Trophoblast cell (in vitro differentiated cells and primary cell): Measurements from ENCODE around the gene STXBP6.

Experiments used
- DNase-seq, 2 donors: peaks; one replicate each; pipeline ENCODE4 v3.0.0-alpha.2; 2016
- H2AFZ ChIP-seq: 2 replicates; pipeline ENCODE4 v1.6.1; 2013; ENCODE audit warnings: low read length, moderate library complexity, mild to moderate bottlenecking; ENCODE audit not compliant: insufficient read depth, poor library complexity
- H2AK5ac ChIP-seq: 2 replicates; pipeline ENCODE4 v1.6.1; 2013; ENCODE audit warnings: mild to moderate bottlenecking, low read length
- H2BK120ac ChIP-seq: 2 replicates; pipeline ENCODE4 v1.6.1; 2013; ENCODE audit warnings: low read length, mild to moderate bottlenecking, moderate library complexity; ENCODE audit not compliant: insufficient read depth, poor library complexity
- H2BK12ac ChIP-seq: 2 replicates; pipeline ENCODE4 v1.6.1; 2013; ENCODE audit warnings: mild to moderate bottlenecking, low read length, moderate library complexity
- H2BK5ac ChIP-seq: 2 replicates; pipeline ENCODE4 v1.6.1; 2013; ENCODE audit warnings: low read length, low read depth, moderate library complexity, mild to moderate bottlenecking; ENCODE audit not compliant: poor library complexity
- H3K14ac ChIP-seq: 2 replicates; pipeline ENCODE4 v1.6.1; 2013; ENCODE audit warnings: mild to moderate bottlenecking, low read length
- H3K18ac ChIP-seq: 2 replicates; pipeline ENCODE4 v1.6.1; 2013; ENCODE audit warnings: mild to moderate bottlenecking, low read length
- H3K23ac ChIP-seq: 2 replicates; pipeline ENCODE4 v1.6.1; 2013; ENCODE audit warnings: low read length
- H3K27ac ChIP-seq: 2 replicates; pipeline ENCODE4 v1.5.1; 2013; ENCODE audit warnings: low read depth, mild to moderate bottlenecking, inconsistent platforms, low read length, moderate library complexity
- H3K27me3 ChIP-seq: 2 replicates; pipeline ENCODE4 v1.6.1; 2013; ENCODE audit warnings: inconsistent platforms, mild to moderate bottlenecking, low read length, moderate library complexity; ENCODE audit not compliant: insufficient read depth
- H3K36me3 ChIP-seq, 2 experiments: 1 replicate in 1 of 2; 2 replicates in 1 of 2; pipeline ENCODE4 v1.6.1; 2013; ENCODE audit warnings: low read length in 2 of 2, mild to moderate bottlenecking in 2 of 2, moderate library complexity in 1 of 2; ENCODE audit not compliant: insufficient read depth in 2 of 2, control insufficient read depth in 1 of 2
- H3K4ac ChIP-seq: 2 replicates; pipeline ENCODE4 v1.6.1; 2013; ENCODE audit warnings: low read depth, mild to moderate bottlenecking, low read length, moderate library complexity
- H3K4me1 ChIP-seq, 2 experiments: 1 replicate in 1 of 2; 2 replicates in 1 of 2; pipeline ENCODE4 v1.6.1; 2013; ENCODE audit warnings: low read length in 2 of 2, mild to moderate bottlenecking in 2 of 2, moderate library complexity in 1 of 2; ENCODE audit not compliant: insufficient read depth in 2 of 2, control insufficient read depth in 1 of 2
- H3K4me2 ChIP-seq: 2 replicates; pipeline ENCODE4 v1.6.1; 2013; ENCODE audit warnings: inconsistent platforms, mild to moderate bottlenecking, low read length, moderate library complexity
- H3K4me3 ChIP-seq: 2 replicates; pipeline ENCODE4 v1.5.1; 2013; ENCODE audit warnings: mild to moderate bottlenecking, low read depth, low read length, inconsistent platforms
- H3K79me1 ChIP-seq: one replicate; pipeline ENCODE4 v1.6.1; 2013; ENCODE audit warnings: low read length
- H3K79me2 ChIP-seq: 2 replicates; pipeline ENCODE4 v1.6.1; 2013; ENCODE audit warnings: low read length, mild to moderate bottlenecking; ENCODE audit not compliant: control insufficient read depth, insufficient read depth, poor library complexity
- H3K9ac ChIP-seq: 2 replicates; pipeline ENCODE4 v1.6.1; 2013; ENCODE audit warnings: mild to moderate bottlenecking, low read length
- H3K9me3 ChIP-seq: 2 replicates; pipeline ENCODE4 v1.6.1; 2013; ENCODE audit warnings: low read depth, mild to moderate bottlenecking, control low read depth, inconsistent platforms, low read length; ENCODE audit not compliant: insufficient read depth
- H4K12ac ChIP-seq: 2 replicates; pipeline ENCODE4 v1.6.1; 2013; ENCODE audit warnings: low read depth, mild to moderate bottlenecking, low read length, moderate library complexity
- H4K8ac ChIP-seq: 2 replicates; pipeline ENCODE4 v1.6.1; 2013; ENCODE audit warnings: low read depth, mild to moderate bottlenecking, low read length, moderate library complexity
- H4K91ac ChIP-seq: one replicate; pipeline ENCODE4 v1.6.1; 2013; ENCODE audit warnings: low read depth, mild to moderate bottlenecking, low read length, moderate library complexity
- WGBS: extraction: QIAGEN DNeasy Blood & Tissue Kit; methylation state at CpG from one replicate; pipeline ENCODE4 v1.1.7; 2013; ENCODE audit warnings: missing lambda C conversion rate; ENCODE audit not compliant: insufficient read length, insufficient coverage; ENCODE audit errors: extremely low coverage; 5-methylcytosine and 5-hydroxymethylcytosine counted together

Gene STXBP6

DNA sequence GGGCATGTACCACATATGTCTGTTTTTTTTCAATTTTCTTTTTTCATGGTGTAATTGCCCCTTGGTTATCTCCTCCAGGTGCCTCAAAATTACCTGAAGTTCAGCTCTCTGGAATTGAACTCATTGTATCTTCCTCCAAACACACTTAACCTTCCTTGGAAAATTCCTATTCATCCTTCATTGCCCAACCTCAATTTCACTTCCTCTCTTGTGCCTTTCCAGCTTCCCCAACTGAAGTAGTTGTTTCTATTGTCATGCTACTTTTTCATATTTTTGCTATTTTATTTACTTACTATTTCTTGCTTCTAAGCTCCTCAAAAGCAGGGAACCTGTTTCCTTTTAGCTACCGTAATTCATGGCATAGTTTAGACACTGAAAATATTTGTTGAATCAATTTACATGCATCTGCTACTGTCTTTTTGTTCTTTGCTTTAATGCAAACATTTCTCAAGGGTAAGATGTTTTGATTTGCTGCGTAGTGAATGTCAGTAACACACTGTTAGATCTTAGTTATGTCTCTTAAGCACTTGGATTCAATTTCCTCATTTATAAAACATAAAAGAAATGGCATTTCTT is 37.0 kb upstream of the STXBP6 start:
- no peak overlapping the region for H3K4ac ChIP-seq
- no peak overlapping the region for H3K18ac ChIP-seq
- no peaks in the 10 kb centered on the region for H3K79me2 ChIP-seq

DNA sequence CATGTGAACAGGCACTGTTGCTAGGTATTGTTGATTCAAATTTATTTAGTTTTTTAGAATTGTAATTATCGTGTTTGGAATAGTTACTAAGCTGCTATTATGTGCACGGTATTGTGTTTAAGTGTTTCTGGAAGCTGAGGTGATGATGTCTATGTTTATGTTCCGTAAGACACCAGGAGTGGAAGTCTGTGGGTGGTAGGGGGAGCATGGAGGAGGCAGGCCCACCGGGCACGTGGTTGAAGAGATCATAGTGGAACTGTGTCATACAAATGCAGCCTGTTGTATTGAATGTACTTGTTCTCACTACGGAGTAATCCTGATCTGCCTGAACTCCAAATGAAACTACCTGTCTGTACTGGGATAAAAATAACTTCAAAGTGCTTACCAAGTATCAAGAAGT is 36.1 kb upstream of the STXBP6 start:
- H3K4me1 ChIP-seq = no peaks in the 10 kb centered on the region
- no peak overlapping the region for H2BK5ac ChIP-seq
- no peak overlapping the region for H3K4me3 ChIP-seq
- no peak overlapping the region for H3K4ac ChIP-seq
- no peaks in the 10 kb centered on the region for H3K79me2 ChIP-seq
- H3K27me3 ChIP-seq = no peaks in the 10 kb centered on the region
- H4K91ac ChIP-seq = no peak overlapping the region
- no peak for DNase-seq
- no peak overlapping the region for H3K27ac ChIP-seq
- H4K8ac ChIP-seq = no peak overlapping the region
- H4K12ac ChIP-seq = no peak overlapping the region
- no peak overlapping the region for H3K18ac ChIP-seq
- H3K9me3 ChIP-seq = no peaks in the 10 kb centered on the region
- H3K79me1 ChIP-seq = no peaks in the 10 kb centered on the region
- H3K9ac ChIP-seq = no peak overlapping the region
- 100% methylated on average over 1 of the region's 6 CpGs for WGBS
- H3K36me3 ChIP-seq = no peaks in the 10 kb centered on the region
- H2BK120ac ChIP-seq = no peak overlapping the region
- H2AFZ ChIP-seq = no peak overlapping the region
- H3K23ac ChIP-seq = no peak overlapping the region
- no peak overlapping the region for H2BK12ac ChIP-seq
- no peak overlapping the region for H2AK5ac ChIP-seq
- H3K14ac ChIP-seq = no peak overlapping the region
- H3K4me2 ChIP-seq = no peak overlapping the region

More for the DNA sequence above, 37.0 kb upstream of the STXBP6 start:
- no peaks in the 10 kb centered on the region for H3K79me1 ChIP-seq
- no peak overlapping the region for H3K14ac ChIP-seq
- no peak overlapping the region for H2BK5ac ChIP-seq
- no peak overlapping the region for H4K8ac ChIP-seq
- H2AK5ac ChIP-seq = no peak overlapping the region
- no peak overlapping the region for H2AFZ ChIP-seq
- DNase-seq = no peak
- no peak overlapping the region for H3K27ac ChIP-seq
- peaks cover 0 to 2% of the 10 kb centered on the region in 2 experiments for H3K4me1 ChIP-seq
- H4K91ac ChIP-seq = no peak overlapping the region
- H2BK12ac ChIP-seq = no peak overlapping the region
- no peak overlapping the region for H3K4me2 ChIP-seq
- H3K9me3 ChIP-seq = no peaks in the 10 kb centered on the region
- H3K4me3 ChIP-seq = no peak overlapping the region
- no peak overlapping the region for H3K9ac ChIP-seq
- no peaks in the 10 kb centered on the region for H3K36me3 ChIP-seq
- WGBS = no CpG with 5 or more reads among the region's 2 CpGs
- no peak overlapping the region for H2BK120ac ChIP-seq
- no peak overlapping the region for H3K23ac ChIP-seq
- H3K27me3 ChIP-seq = no peaks in the 10 kb centered on the region
- no peak overlapping the region for H4K12ac ChIP-seq

DNA sequence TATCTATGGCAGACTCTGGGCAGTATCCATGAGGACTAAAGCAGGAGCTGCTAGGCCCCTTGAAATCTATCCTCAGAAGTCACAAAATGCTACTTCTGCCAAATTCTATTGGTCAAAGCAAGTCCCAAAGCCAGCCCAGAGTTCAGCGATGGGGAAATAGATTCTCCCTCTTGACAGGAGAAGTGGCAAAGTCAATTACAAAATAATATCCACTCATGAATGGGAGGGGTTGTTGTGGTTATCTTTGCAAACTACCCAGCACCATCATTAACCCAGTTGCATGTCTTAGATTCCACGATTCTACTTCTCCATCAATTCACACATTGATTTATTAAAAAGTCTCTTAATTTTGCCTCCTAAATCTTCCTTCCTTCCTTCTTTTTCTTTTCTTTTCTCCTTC is 30.7 kb upstream of the STXBP6 start:
- no peak overlapping the region for H3K18ac ChIP-seq

DNA sequence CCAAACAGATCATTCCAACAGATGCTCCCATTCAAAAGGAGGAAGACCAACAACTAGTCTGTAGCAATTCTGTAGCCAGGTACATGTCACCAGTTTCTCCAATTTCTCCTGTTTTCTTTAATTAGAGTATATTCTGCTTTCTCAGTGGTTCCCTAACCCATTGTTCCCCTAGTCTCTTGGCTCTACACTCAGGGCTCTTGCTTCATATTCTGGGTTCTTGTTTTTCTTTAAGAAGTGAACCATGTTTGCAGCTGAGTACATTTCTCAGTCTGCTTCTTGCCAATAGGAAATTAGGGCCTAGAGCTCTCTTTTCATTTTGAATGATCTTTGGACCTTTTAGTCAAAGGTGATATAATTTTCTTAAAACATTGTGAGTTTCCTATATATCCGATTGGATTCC is 29.4 kb upstream of the STXBP6 start:
- no peak overlapping the region for H4K12ac ChIP-seq
- no peak overlapping the region for H2BK120ac ChIP-seq
- H3K9ac ChIP-seq = no peak overlapping the region
- H3K79me2 ChIP-seq = no peaks in the 10 kb centered on the region
- H3K79me1 ChIP-seq = no peaks in the 10 kb centered on the region
- WGBS = no CpG with 5 or more reads among the region's 1 CpG
- no peaks in the 10 kb centered on the region for H3K4me1 ChIP-seq
- no peak overlapping the region for H4K91ac ChIP-seq
- no peak overlapping the region for H2AK5ac ChIP-seq
- no peak overlapping the region for H3K14ac ChIP-seq
- H3K18ac ChIP-seq = no peak overlapping the region
- H4K8ac ChIP-seq = no peak overlapping the region
- no peak overlapping the region for H2BK5ac ChIP-seq
- H3K27me3 ChIP-seq = no peaks in the 10 kb centered on the region
- no peak overlapping the region for H3K4me3 ChIP-seq
- H3K23ac ChIP-seq = no peak overlapping the region
- no peak overlapping the region for H3K4me2 ChIP-seq
- no peak for DNase-seq
- H3K9me3 ChIP-seq = no peaks in the 10 kb centered on the region
- H3K36me3 ChIP-seq = no peaks in the 10 kb centered on the region
- no peak overlapping the region for H3K27ac ChIP-seq
- H2BK12ac ChIP-seq = no peak overlapping the region
- H2AFZ ChIP-seq = no peak overlapping the region
- H3K4ac ChIP-seq = no peak overlapping the region

More for the DNA sequence above, 30.7 kb upstream of the STXBP6 start:
- no peak for DNase-seq
- H3K4me1 ChIP-seq = no peaks in the 10 kb centered on the region
- H2AFZ ChIP-seq = no peak overlapping the region
- no peak overlapping the region for H3K27ac ChIP-seq
- H3K23ac ChIP-seq = no peak overlapping the region
- no peak overlapping the region for H3K4me3 ChIP-seq
- H3K79me2 ChIP-seq = no peaks in the 10 kb centered on the region
- H2BK120ac ChIP-seq = no peak overlapping the region
- no peaks in the 10 kb centered on the region for H3K9me3 ChIP-seq
- no peak overlapping the region for H2AK5ac ChIP-seq
- H3K9ac ChIP-seq = no peak overlapping the region
- no peaks in the 10 kb centered on the region for H3K27me3 ChIP-seq
- H3K4ac ChIP-seq = no peak overlapping the region
- no peak overlapping the region for H4K8ac ChIP-seq
- H3K14ac ChIP-seq = no peak overlapping the region
- H4K91ac ChIP-seq = no peak overlapping the region
- WGBS = no CpG with 5 or more reads among the region's 2 CpGs
- no peak overlapping the region for H2BK5ac ChIP-seq
- no peak overlapping the region for H2BK12ac ChIP-seq
- no peaks in the 10 kb centered on the region for H3K36me3 ChIP-seq
- H3K79me1 ChIP-seq = no peaks in the 10 kb centered on the region
- no peak overlapping the region for H3K4me2 ChIP-seq
- no peak overlapping the region for H4K12ac ChIP-seq
